AG10803 (cell line): Measurements from ENCODE around the gene NOL4L.

Experiments used
- DNase-seq: peaks from one replicate; pipeline ENCODE4 v3.0.0; 2010; ENCODE audit warnings: low read depth
- H3K4me3 ChIP-seq: 2 replicates; pipeline ENCODE4 v1.5.1; 2011; ENCODE audit warnings: mild to moderate bottlenecking, low read length, control low read depth
- CTCF ChIP-seq: conservative IDR thresholded peaks from 2 replicates; pipeline ENCODE4 v1.5.1; 2011; ENCODE audit warnings: mild to moderate bottlenecking, low read length, control low read depth, inconsistent platforms

The NOL4L gene

GRCh38 chr20:32603046-32603726 is 18.1 kb upstream of the NOL4L start:
- TF ChIP-seq CTCF, result no peak
- DNase-seq, result no peak
- no peak overlapping the region for H3K4me3 ChIP-seq

GRCh38 chr20:32602273-32602672 is 17.1 kb upstream of the NOL4L start:
- no peak overlapping the region for H3K4me3 ChIP-seq
- TF ChIP-seq CTCF, result no peak
- DNase-seq, result no peak

GRCh38 chr20:32600681-32601237 is 15.6 kb upstream of the NOL4L start:
- peak; percentile 11 for DNase-seq
- TF ChIP-seq CTCF, result no peak
- no peak overlapping the region for H3K4me3 ChIP-seq

- no peak for TF ChIP-seq CTCF
- no peak for DNase-seq
- no peak overlapping the region for H3K4me3 ChIP-seq
Measured at GRCh38 chr20:32599783-32600340, 14.7 kb upstream of the NOL4L start.

- TF ChIP-seq CTCF, result no peak
- no peak for DNase-seq
Measured at GRCh38 chr20:32598606-32599005, 13.5 kb upstream of the NOL4L start.

GRCh38 chr20:32597714-32598113 is 12.6 kb upstream of the NOL4L start:
- no peak for DNase-seq
- no peak for TF ChIP-seq CTCF
- no peak overlapping the region for H3K4me3 ChIP-seq

More at GRCh38 chr20:32598606-32599005, 13.5 kb upstream of the NOL4L start:
- H3K4me3 ChIP-seq, result no peak overlapping the region
